K562 (cell line): ENCODE results near the gene ARPC4.

Source experiments
- ILK ChIP-seq: fragments of 450-650 bp; IDR thresholded peaks from 2 replicates; pipeline ENCODE4 v1.6.1; 2016; ENCODE audit warnings: missing genetic modification characterization, low read depth, mild to moderate bottlenecking, missing compliant biosample characterization, moderate library complexity, borderline replicate concordance
- NELFE ChIP-seq: IDR thresholded peaks from 2 replicates; pipeline ENCODE4 v1.6.1; 2011; ENCODE audit warnings: mild to moderate bottlenecking; ENCODE audit not compliant: insufficient read depth, insufficient read length
- NFE2 ChIP-seq: IDR thresholded peaks from 2 replicates; pipeline ENCODE4 v1.6.1; 2014; ENCODE audit warnings: antibody characterized with exemption, low read depth
- NKRF ChIP-seq: fragments of 450-650 bp; IDR thresholded peaks from 2 replicates; pipeline ENCODE4 v1.6.1; 2016; ENCODE audit warnings: borderline replicate concordance
- NR2C2 ChIP-seq, 2 experiments: fragments of 200-800 bp in 1 of 2; sonication (Bioruptor generic) in 1 of 2; sonication (generic) in 1 of 2; formaldehyde crosslinking in 1 of 2; IDR thresholded peaks; 2 replicates each; pipeline versions ENCODE4 v1.6.1 to v1.8.0; 2016 to 2022; ENCODE audit warnings: mild to moderate bottlenecking in 1 of 2, missing compliant biosample characterization in 1 of 2, missing genetic modification characterization in 1 of 2, missing genetic modification reagents in 1 of 2
- NRF1 ChIP-seq, 2 experiments: fragments of 450-650 bp; IDR thresholded peaks in 1 of 2; conservative IDR thresholded peaks in 1 of 2; 2 replicates each; pipeline ENCODE4 v1.6.1; 2014; ENCODE audit warnings: mild to moderate bottlenecking in 2 of 2
- POLR2A ChIP-seq: fragments of 450-650 bp; conservative IDR thresholded peaks from 2 replicates; pipeline ENCODE4 v1.6.1; 2016
- POLR2AphosphoS2 ChIP-seq: IDR thresholded peaks from 2 replicates; pipeline ENCODE4 v1.6.1; 2012; ENCODE audit warnings: low read length, improper control_type of control experiment
- SAP30 ChIP-seq: fragments of 200-600 bp; sonication (generic); IDR thresholded peaks from 2 replicates; pipeline ENCODE4 v1.6.1; 2012; ENCODE audit warnings: borderline replicate concordance, low read depth, mild to moderate bottlenecking, moderate library complexity, low read length, control low read depth, inconsistent platforms; ENCODE audit not compliant: insufficient read depth, poor library complexity, severe bottlenecking
- TAF1 ChIP-seq: IDR thresholded peaks from 2 replicates; pipeline ENCODE4 v1.6.1; 2011; ENCODE audit warnings: mild to moderate bottlenecking, low read length, moderate library complexity; ENCODE audit not compliant: insufficient read depth, control insufficient read depth, severe bottlenecking; ENCODE audit errors: extremely low read depth
- TRIM28 ChIP-seq: fragments of 450-650 bp; IDR thresholded peaks from 2 replicates; pipeline ENCODE4 v1.6.1; 2017
- ZNF740 ChIP-seq, 3 experiments: fragments of 200-800 bp in 1 of 3; sonication (Bioruptor generic) in 1 of 3; sonication (generic) in 1 of 3; formaldehyde crosslinking in 1 of 3; IDR thresholded peaks; 2 replicates each; pipeline versions ENCODE4 v1.6.1 to v1.8.0; 2016 to 2022; ENCODE audit warnings: mild to moderate bottlenecking in 2 of 3, missing compliant biosample characterization in 2 of 3, missing genetic modification characterization in 2 of 3, missing genetic modification reagents in 1 of 3
- ZNF778 ChIP-seq: fragments of 450-650 bp; formaldehyde crosslinking; IDR thresholded peaks from 2 replicates; pipeline ENCODE4 v1.4.0; 2020; ENCODE audit warnings: mild to moderate bottlenecking, moderate library complexity

DNA sequence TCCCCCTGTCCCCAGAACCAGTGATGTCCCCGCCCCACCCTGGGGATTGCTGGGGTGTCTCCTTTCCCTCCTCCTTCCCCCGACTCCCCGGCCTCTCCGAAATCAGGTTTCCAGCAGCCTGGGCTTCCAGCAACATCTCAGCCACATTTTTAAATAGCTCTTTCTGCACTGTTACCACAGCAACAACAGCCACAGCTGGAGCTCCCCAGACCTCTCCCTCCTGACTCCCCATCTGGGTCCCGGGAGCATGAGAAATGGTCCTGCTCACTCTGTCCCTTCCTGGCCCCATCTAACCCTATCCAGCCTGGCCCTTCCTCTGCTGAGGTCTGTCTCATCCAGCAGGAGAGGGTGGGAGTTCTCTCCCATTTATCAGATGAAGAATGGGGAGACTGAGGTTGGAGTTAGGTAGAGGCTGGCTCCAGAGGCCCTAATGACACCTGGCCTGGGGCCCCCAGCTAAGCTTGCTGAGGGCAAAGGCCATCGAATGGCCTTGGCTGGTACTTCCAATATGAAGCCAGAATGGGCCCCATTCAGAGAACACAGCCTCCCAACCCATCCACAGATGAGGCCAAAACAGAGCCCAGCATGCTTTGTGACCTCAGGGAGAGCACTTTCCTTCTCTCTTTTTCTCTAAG, 24.6 kb upstream of the ARPC4 start:
- TF ChIP-seq NRF1 (conservative IDR thresholded peaks at IDR 0.05 in 1 of 2, IDR thresholded peaks at IDR 0.05 in 1 of 2): no peak
- no peak for TF ChIP-seq POLR2AphosphoS2
- TF ChIP-seq NELFE: no peak
- no peak for TF ChIP-seq ZNF740 (CRISPR knock-in tag; IDR thresholded peaks at IDR 0.05)
- no peak for TF ChIP-seq ZNF740 (tag; IDR thresholded peaks at IDR 0.05)
- no peak for TF ChIP-seq TRIM28
- TF ChIP-seq POLR2A: no peak
- TF ChIP-seq SAP30: no peak
- TF ChIP-seq TAF1: no peak
- TF ChIP-seq NR2C2 (CRISPR knock-in tag; IDR thresholded peaks at IDR 0.05): no peak
- no peak for TF ChIP-seq NR2C2 (tag; IDR thresholded peaks at IDR 0.05)
- no peak for TF ChIP-seq NKRF
- TF ChIP-seq ZNF778: no peak
- TF ChIP-seq NFE2: no peak
- no peak for TF ChIP-seq ILK
